Suprapubic skin (tissue), 3 donors: ENCODE data around the gene PEDS1.

Experiments
- CTCF ChIP-seq, 2 donors: fragments of 200-600 bp in 1 of 2; fragments of 450-650 bp in 1 of 2; sonication (generic) in 1 of 2; IDR thresholded peaks; one replicate each; pipeline ENCODE4 v1.5.1; 2016 to 2019; ENCODE audit warnings: antibody characterized with exemption in 2 of 2, mild to moderate bottlenecking in 1 of 2, moderate library complexity in 1 of 2
- POLR2A ChIP-seq, 2 donors: fragments of 450-650 bp; IDR thresholded peaks; one replicate each; pipeline ENCODE4 v1.6.1; 2017; ENCODE audit warnings: antibody characterized with exemption in 2 of 2, mild to moderate bottlenecking in 2 of 2, moderate library complexity in 2 of 2

GRCh38 chr20:50112512-50113419 lies 40.8 kb downstream of the PEDS1 start, which contains the start of gene UBE2V1:
- TF ChIP-seq CTCF (IDR thresholded peaks at IDR 0.05) (peak in 1 of 2 donors; percentile 28), POLR2A (IDR thresholded peaks at IDR 0.05) (peak in 1 of 2 donors; percentile 75)
